GM21423 (cell line): ENCODE data around the gene TWNK.
A peak's percentile ranks its signal among the peaks of the same experiment; 100 is the strongest.

Source experiments
- ATAC-seq: cut with Tn5 transposase; IDR thresholded peaks from one replicate; pipeline ENCODE4 v1.9.1; 2021; ENCODE audit warnings: mild to moderate bottlenecking, moderate library complexity; ENCODE audit not compliant: unreplicated experiment

The TWNK gene

GRCh38 chr10:101010329-101010728, 23.0 kb downstream of the TWNK start:
- ATAC-seq, result no peak

GRCh38 chr10:101011517-101012423, 24.4 kb downstream of the TWNK start:
- no peak for ATAC-seq

GRCh38 chr10:101012525-101013364, 25.4 kb downstream of the TWNK start:
- ATAC-seq, result peak; percentile 75

DNA sequence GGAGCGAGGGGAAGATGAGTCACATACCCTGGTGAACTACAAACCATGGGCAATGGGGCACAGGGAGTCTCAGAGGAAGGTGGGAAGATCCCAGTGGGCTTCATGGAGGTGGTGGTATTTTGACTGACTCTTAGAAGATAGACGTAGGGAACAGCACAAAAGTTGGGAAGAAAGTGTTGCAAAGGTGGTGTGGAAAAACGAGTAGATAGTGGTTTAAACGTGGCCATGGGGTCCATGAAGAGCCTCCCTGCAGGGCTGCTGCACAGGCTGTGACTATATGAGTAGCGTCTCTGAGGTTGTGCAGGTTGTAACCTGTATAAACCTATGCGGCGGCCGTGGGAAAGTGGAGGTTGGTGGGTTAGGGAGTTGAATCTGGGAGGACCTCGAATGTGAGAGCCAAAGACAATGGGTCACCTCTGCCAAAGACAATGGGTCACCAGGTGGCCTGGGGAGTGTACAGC, 26.1 kb downstream of the TWNK start:
- ATAC-seq, result no peak

- ATAC-seq, result no peak
Observed at GRCh38 chr10:101014230-101014884, 27.0 kb downstream of the TWNK start.

DNA sequence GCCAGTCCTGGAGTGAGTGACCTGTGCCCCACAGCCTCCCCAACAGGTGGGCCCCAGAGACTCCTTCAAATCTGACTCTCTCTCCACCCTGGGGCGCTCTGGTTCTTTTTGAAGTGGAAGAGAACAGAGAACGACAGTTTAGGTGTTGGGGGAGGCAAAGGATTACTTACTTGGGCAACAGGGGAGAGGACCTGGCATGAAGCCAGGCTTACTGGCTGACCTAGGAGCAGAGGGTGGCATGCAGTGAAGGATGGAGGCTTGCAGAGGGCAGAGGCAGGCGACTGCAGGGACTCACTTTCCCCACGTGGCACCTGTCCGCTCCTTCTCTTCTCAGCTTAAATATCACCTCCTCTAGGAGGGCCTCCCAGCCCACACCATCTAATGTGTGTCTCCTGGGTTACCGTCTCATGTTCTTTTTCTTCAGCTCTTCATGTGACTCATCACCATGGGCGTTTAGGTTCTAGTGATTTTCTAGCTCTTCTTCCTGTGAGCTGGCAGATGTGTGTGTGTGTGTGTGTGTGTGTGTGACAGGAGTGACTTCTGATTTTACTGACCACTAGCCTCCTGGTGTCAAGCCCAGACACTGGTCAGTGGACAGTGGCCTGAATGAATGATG, 27.7 kb downstream of the TWNK start:
- ATAC-seq, result no peak

- no peak for ATAC-seq
Observed at GRCh38 chr10:101015582-101015973, 28.2 kb downstream of the TWNK start.

DNA sequence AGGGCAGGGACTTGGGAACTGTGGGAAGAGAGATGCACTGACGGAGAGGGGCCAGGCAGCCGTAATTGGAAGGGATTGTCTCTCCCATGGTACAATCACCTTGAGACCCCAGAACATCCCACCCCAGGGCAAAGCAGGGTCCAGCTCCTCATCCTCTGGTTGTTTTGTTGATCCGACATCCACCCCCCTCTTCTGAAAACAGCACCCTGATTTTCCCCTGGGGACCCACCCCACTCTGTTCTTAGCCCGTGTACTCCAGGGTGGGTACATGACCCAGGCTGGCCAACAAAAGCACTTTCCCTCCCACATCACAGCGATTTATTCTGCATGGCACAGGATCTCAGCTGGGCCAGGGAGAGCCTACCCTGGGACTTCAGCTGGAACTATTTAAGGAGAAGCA, 29.5 kb downstream of the TWNK start:
- no peak for ATAC-seq

- no peak for ATAC-seq
Observed at GRCh38 chr10:101018118-101018599, 30.8 kb downstream of the TWNK start.

DNA sequence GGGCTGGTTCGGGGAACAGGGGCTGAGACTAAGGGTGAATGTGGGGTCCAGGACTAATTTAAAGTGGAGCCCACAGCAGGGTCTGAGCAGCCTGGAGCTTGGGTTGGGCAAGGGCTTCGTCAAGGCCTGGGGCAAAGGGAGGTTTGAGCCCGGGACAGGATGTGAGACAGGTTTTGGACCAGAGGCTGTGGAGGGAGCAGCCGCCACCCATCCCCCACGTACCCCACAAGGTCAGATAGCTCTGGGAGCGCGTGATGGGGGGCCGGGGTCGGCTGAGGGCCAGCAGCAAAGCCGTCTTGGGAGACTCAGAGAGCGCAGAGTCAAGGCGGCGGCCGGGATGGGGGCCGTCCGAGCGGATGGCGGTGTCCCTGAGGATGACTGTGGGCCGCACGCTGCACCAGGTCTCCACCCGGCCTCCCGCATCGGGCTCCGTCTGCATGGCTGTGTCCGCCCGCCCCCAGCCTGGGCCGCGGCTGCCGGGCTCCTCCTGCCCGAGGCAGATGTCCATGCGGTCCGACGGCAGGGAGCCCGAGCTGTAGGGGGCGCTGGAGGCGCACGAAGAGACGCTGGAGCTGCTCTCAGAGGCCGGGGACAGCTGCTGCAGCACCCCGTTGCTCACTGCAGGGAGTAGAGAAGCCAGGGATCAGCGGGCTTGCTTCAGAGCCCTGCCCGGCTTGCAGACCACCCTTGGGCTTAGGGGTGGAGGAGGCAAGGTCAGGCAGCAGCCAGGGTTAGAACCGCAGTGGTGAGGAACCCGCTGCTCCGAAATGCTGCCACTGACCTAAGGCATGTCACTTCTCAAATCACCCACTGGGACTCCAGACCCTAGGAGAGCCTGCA, 31.5 kb downstream of the TWNK start:
- ATAC-seq, result no peak

DNA sequence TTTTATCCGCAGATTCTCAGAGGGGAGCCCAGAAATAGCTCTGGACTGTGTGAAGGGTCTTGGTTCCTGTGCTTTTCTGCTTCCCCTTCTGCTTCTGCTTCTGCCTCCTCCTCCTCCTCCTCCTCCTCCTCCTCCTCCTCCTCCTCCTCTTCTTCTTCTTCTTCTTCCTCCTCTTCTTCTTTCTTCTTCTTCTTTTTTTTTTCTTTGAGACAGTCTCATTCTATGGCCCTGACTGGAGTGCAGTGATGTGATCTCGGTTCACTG, 32.0 kb downstream of the TWNK start:
- no peak for ATAC-seq

GRCh38 chr10:101020427-101021075, 33.2 kb downstream of the TWNK start:
- ATAC-seq, result no peak

GRCh38 chr10:101021239-101021638, 33.9 kb downstream of the TWNK start:
- ATAC-seq, result no peak

GRCh38 chr10:101021692-101022251, 34.4 kb downstream of the TWNK start:
- no peak for ATAC-seq

DNA sequence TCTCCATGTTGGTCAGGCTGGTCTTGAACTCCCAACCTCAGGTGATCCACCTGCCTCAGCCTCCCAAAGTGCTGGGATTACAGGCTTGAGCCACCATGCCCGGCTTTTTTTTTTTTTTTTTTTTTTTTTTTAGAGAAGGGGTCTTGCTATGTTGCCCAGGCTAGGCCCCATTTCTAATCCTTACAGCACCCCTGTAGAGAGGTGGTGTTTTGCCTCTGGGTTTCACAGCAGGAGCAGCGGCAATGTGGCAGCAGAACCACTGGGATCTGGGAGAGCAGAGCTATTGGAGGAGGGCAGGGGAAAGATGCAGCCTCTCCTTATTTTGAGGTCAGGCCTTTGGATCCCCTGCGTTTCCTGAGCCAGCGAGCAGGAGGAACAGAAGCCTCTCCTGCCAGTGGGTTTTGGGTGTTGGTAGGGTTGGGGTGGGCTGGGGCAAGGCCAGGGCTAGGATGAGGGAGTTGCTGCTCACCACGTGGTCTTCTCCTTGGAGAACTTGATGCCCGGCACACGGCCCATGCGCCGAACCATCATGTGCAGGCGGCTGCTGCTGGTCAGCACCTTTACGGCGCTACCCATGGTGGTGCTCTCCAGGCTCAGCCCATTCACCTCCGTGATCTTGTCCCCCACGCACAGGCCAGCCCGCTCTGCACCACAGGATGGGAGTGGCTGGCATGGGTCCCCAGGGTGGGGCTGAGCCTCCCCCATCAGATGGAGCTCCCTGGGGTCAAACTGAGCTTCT, 35.8 kb downstream of the TWNK start:
- ATAC-seq, result no peak

- ATAC-seq, result no peak
Observed at GRCh38 chr10:101027106-101027720, 39.9 kb downstream of the TWNK start.

- no peak for ATAC-seq
Observed at GRCh38 chr10:101028446-101029337, 41.3 kb downstream of the TWNK start.
